Caco-2 (cell line): ENCODE results near the gene ASTN1. TPM values are rescaled to one million over a fixed set of nuclear protein-coding genes. Genes with fewer than 3 reads are reported as not detected.

Source experiments
- BruUV-seq: library from RNA; stranded (reverse); fragments of 400-500 nt; replicated peaks from 2 replicates; lab custom pipeline; 2021; lab: Mats Ljungman, UMichigan
- CTCF ChIA-PET: fragments of 300-600 bp; sonication (Branson Sonifier 250); formaldehyde crosslinking; loops from one replicate; lab custom pipeline; 2022; ENCODE audit warnings: antibody characterized with exemption; lab: Charles Lee
- POLR2A ChIA-PET: fragments of 300-600 bp; sonication (Branson Sonifier 250); formaldehyde crosslinking; loops from one replicate; lab custom pipeline; 2022; ENCODE audit warnings: antibody characterized with exemption; lab: Charles Lee
- DNase-seq, 2 experiments: peaks; one replicate each; pipeline versions ENCODE4 v3.0.0 to v3.0.0-alpha.2; 2020 to 2022
- H3K27me3 ChIP-seq: replicated peaks from 2 replicates; pipeline ENCODE4 v1.6.0; 2011; ENCODE audit warnings: low read length; ENCODE audit not compliant: control insufficient read depth, insufficient read depth
- H3K36me3 ChIP-seq: 2 replicates; pipeline ENCODE4 v1.5.1; 2011; ENCODE audit warnings: low read length; ENCODE audit not compliant: control insufficient read depth, insufficient read depth
- H3K4me1 ChIP-seq: fragments of 250-450 bp; sonication (Bioruptor Pico); 2 replicates; pipeline ENCODE4 v1.5.1; 2020; ENCODE audit warnings: mild to moderate bottlenecking
- H3K4me3 ChIP-seq: 2 replicates; pipeline ENCODE4 v1.5.1; 2011; ENCODE audit warnings: low read depth, mild to moderate bottlenecking, control low read depth, low read length
- H3K9me3 ChIP-seq: fragments of 250-450 bp; sonication (Bioruptor Pico); 2 replicates; pipeline ENCODE4 v1.5.1; 2020; ENCODE audit warnings: mild to moderate bottlenecking, moderate library complexity
- H3K27ac Mint-ChIP-seq: one replicate; pipeline ENCODE4 v1.8.0; 2022; ENCODE audit warnings: mixed read lengths; ENCODE audit not compliant: unreplicated experiment
- H3K27me3 Mint-ChIP-seq: one replicate; pipeline ENCODE4 v1.8.0; 2022; ENCODE audit warnings: mixed read lengths; ENCODE audit not compliant: insufficient read depth, unreplicated experiment
- H3K36me3 Mint-ChIP-seq: one replicate; pipeline ENCODE4 v1.8.0; 2022; ENCODE audit warnings: mild to moderate bottlenecking, mixed read lengths; ENCODE audit not compliant: insufficient read depth, unreplicated experiment
- H3K4me1 Mint-ChIP-seq: one replicate; pipeline ENCODE4 v1.8.0; 2022; ENCODE audit warnings: low read depth, mixed read lengths; ENCODE audit not compliant: unreplicated experiment
- H3K4me3 Mint-ChIP-seq: one replicate; pipeline ENCODE4 v1.8.0; 2022; ENCODE audit warnings: mild to moderate bottlenecking, moderate library complexity, mixed read lengths; ENCODE audit not compliant: unreplicated experiment
- H3K9me3 Mint-ChIP-seq: one replicate; pipeline ENCODE4 v1.8.0; 2022; ENCODE audit warnings: mixed read lengths; ENCODE audit not compliant: unreplicated experiment
- CTCF ChIP-seq, 2 experiments: fragments of 200-600 bp in 1 of 2; IDR thresholded peaks; 1 replicate in 1 of 2; 2 replicates in 1 of 2; pipeline versions ENCODE4 v1.5.1 to v1.8.0; 2011 to 2022; ENCODE audit warnings: antibody characterized with exemption in 1 of 2, control low read depth in 1 of 2, inconsistent platforms in 1 of 2, low read depth in 1 of 2, low read length in 1 of 2, mild to moderate bottlenecking in 1 of 2, moderate library complexity in 1 of 2; ENCODE audit not compliant: insufficient read depth in 1 of 2, severe bottlenecking in 1 of 2, unreplicated experiment in 1 of 2
- intact Hi-C: fragments of 100-400 bp; cut with micrococcal nuclease; formaldehyde crosslinking; loops from one replicate; pipeline ENCODE4 v1.10.0; 2022; ENCODE audit not compliant: unreplicated experiment
- total RNA-seq: library from RNA; stranded (reverse); gene quantifications from 2 replicates; pipeline ENCODE4 v1.2.3, GENCODE V29; 2022

Gene ASTN1
- total RNA-seq, 1 experiment from 2014 or later, result not detected

- BruUV-seq, result no TSS peak
- H3K36me3 Mint-ChIP-seq, result no peaks in the 10 kb centered on the region
- peaks cover 5% of the 10 kb centered on the region for H3K9me3 ChIP-seq
- H3K36me3 ChIP-seq, result no peaks in the 10 kb centered on the region
- H3K27me3 Mint-ChIP-seq, result peaks cover 15% of the 10 kb centered on the region
- TF ChIP-seq CTCF (IDR thresholded peaks at IDR 0.05; ENCODE audit: insufficient read depth in 1 of 2, low read depth in 1 of 2, low read length in 1 of 2, severe bottlenecking in 1 of 2, unreplicated experiment in 1 of 2), result peak; percentile 79 to 85
- intact Hi-C loops, result loop anchor here (1.0 to 10.0 kb wide), 4 partner anchors 147 to 766 kb away; no protein-coding TSS in a partner anchor
- H3K4me1 ChIP-seq, result no peaks in the 10 kb centered on the region
- no peak overlapping the region for H3K4me3 ChIP-seq
- ChIA-PET CTCF (interaction anchor here (0.6 to 1.6 kb wide), 5 partner anchors 36 to 283 kb away, joined by 3 to 7 read pairs (median 4); no protein-coding TSS in a partner anchor), POLR2A (no interaction called here)
- no peak overlapping the region for H3K27ac Mint-ChIP-seq
- H3K4me3 Mint-ChIP-seq, result peak overlapping the region; percentile 55
- peak; percentile 66 to 81 for DNase-seq
- H3K9me3 Mint-ChIP-seq, result no peaks in the 10 kb centered on the region
- H3K27me3 ChIP-seq, result no peaks in the 10 kb centered on the region; the same call in 1 of the 2 replicates
- H3K4me1 Mint-ChIP-seq, result peaks cover 8% of the 10 kb centered on the region
Measured at GRCh38 chr1:177181631-177182291, 17.2 kb upstream of the ASTN1 start.

GRCh38 chr1:177181280-177181630, 16.7 kb upstream of the ASTN1 start:
- peaks cover 8% of the 10 kb centered on the region for H3K4me1 Mint-ChIP-seq
- H3K9me3 ChIP-seq, result peaks cover 5% of the 10 kb centered on the region
- no peaks in the 10 kb centered on the region; the same call in 1 of the 2 replicates for H3K27me3 ChIP-seq
- no peaks in the 10 kb centered on the region for H3K4me1 ChIP-seq
- H3K36me3 ChIP-seq, result no peaks in the 10 kb centered on the region
- H3K4me3 Mint-ChIP-seq, result peak overlapping the region; percentile 55
- intact Hi-C loops, result loop anchor here (1.0 to 10.0 kb wide), 4 partner anchors 146 to 766 kb away; no protein-coding TSS in a partner anchor
- H3K9me3 Mint-ChIP-seq, result no peaks in the 10 kb centered on the region
- TF ChIP-seq CTCF (IDR thresholded peaks at IDR 0.05; ENCODE audit: insufficient read depth in 1 of 2, low read depth in 1 of 2, low read length in 1 of 2, severe bottlenecking in 1 of 2, unreplicated experiment in 1 of 2), result no peak
- no TSS peak for BruUV-seq
- CTCF ChIA-PET, result interaction anchor here (1.1 to 1.6 kb wide), 3 partner anchors 99 to 232 kb away, joined by 4 to 6 read pairs (median 4); no protein-coding TSS in a partner anchor
- peaks cover 18% of the 10 kb centered on the region for H3K27me3 Mint-ChIP-seq
- H3K4me3 ChIP-seq, result no peak overlapping the region
- DNase-seq, result no peak
- H3K36me3 Mint-ChIP-seq, result no peaks in the 10 kb centered on the region
- no peak overlapping the region for H3K27ac Mint-ChIP-seq
- POLR2A ChIA-PET, result no interaction called here

GRCh38 chr1:177174921-177175634, 10.6 kb upstream of the ASTN1 start:
- TF ChIP-seq CTCF (IDR thresholded peaks at IDR 0.05; ENCODE audit: insufficient read depth in 1 of 2, low read depth in 1 of 2, low read length in 1 of 2, severe bottlenecking in 1 of 2, unreplicated experiment in 1 of 2), result no peak
- Mint-ChIP-seq H3K4me1 (no peaks in the 10 kb centered on the region), H3K36me3 (no peaks in the 10 kb centered on the region), H3K27ac (no peak overlapping the region), H3K4me3 (no peak overlapping the region), H3K27me3 (peaks cover 13% of the 10 kb centered on the region), H3K9me3 (no peaks in the 10 kb centered on the region)
- DNase-seq, result no peak
- H3K4me1 ChIP-seq, result no peaks in the 10 kb centered on the region
- H3K36me3 ChIP-seq, result no peaks in the 10 kb centered on the region
- POLR2A ChIA-PET, result no interaction called here
- no peaks in the 10 kb centered on the region for H3K9me3 ChIP-seq
- H3K27me3 ChIP-seq, result no peaks in the 10 kb centered on the region
- intact Hi-C loops, result no loop called here
- H3K4me3 ChIP-seq, result no peak overlapping the region
- no TSS peak for BruUV-seq
- CTCF ChIA-PET, result no interaction called here
